GM12875 (cell line): Measurements from ENCODE around the gene PLCH2.

Source experiments
- H3K4me3 ChIP-seq: one replicate; pipeline ENCODE4 v1.5.1; 2011; ENCODE audit warnings: low read depth, low read length, control low read depth
- TF ChIP-seq, protein P1 (sequence below): IDR thresholded peaks from 2 replicates; pipeline ENCODE4 v1.5.1; 2011; ENCODE audit warnings: low read depth, mild to moderate bottlenecking, control low read depth, inconsistent platforms, low read length, moderate library complexity, borderline replicate concordance; ENCODE audit not compliant: insufficient read depth

The PLCH2 gene

DNA sequence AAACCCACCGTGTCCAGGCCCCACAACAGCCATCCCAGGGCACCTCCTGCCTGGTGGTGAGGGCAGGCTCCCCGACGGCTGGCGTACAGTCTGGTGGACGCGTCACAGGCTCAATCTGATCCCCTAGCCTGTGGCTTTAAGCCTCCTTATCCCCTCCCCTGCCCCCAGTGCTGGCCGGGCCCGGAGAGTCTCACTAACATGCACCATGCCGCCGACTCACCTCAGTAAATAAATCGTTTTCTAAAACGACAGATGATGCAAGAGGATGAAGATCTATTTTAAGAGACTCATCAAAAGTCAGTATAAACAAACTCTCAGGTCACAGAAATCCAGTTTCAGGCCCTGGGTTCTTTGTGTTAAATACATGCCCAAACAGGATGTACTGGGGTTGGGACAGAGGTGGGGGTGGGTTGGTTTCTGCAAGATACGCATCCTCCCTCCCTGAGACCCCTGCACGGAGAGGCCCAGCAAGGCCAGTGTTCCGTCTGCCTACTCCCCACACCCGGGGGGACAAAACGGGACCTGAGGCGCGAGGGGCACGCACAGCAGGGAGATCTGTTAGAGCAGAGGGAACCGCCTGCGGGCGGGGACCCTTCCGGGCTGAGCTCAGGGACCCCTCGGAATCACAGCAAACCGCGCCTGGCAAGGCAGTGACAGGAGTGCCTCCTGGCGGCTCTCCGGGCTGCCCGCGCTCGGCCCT, 47.3 kb downstream of the PLCH2 start:
- TF ChIP-seq, protein P1, sequence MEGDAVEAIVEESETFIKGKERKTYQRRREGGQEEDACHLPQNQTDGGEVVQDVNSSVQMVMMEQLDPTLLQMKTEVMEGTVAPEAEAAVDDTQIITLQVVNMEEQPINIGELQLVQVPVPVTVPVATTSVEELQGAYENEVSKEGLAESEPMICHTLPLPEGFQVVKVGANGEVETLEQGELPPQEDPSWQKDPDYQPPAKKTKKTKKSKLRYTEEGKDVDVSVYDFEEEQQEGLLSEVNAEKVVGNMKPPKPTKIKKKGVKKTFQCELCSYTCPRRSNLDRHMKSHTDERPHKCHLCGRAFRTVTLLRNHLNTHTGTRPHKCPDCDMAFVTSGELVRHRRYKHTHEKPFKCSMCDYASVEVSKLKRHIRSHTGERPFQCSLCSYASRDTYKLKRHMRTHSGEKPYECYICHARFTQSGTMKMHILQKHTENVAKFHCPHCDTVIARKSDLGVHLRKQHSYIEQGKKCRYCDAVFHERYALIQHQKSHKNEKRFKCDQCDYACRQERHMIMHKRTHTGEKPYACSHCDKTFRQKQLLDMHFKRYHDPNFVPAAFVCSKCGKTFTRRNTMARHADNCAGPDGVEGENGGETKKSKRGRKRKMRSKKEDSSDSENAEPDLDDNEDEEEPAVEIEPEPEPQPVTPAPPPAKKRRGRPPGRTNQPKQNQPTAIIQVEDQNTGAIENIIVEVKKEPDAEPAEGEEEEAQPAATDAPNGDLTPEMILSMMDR: no peak
- no peak overlapping the region for H3K4me3 ChIP-seq

DNA sequence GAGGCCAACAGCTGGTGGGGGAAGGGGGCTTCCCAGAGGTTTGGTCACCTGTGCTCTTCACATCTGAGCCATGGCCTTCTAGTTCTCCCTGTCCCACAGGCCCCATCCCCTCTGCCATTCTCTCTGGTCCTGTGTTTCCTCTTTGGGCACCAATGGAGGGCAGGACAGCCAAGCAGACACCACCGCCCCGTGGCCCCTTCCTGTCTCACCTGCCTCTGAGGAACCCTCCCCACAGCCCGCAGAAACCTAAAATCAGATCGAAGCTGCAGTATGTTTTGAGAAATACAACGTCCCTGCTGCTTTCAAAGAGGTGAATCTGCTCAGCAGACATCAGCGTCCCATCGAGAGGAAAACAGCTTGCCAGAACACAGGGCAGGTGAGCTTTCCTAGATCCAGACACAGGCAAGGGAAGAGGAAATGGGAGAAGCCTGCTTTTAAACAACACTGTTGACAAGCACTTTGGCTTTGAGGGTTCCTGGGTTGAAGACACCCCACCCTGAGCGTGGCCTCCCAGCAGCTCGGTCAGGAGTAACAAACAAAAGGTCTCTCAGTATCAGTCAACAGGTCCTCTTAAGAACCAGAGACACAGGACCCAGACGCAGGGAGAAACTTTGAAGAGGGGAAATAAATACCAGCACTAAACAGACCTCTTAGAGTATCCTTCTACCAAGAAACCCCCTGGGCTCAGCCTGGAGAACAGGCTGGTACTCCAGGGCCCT, 48.0 kb downstream of the PLCH2 start:
- H3K4me3 ChIP-seq: no peak overlapping the region
- TF ChIP-seq, protein P1: no peak

GRCh38 chr1:2525572-2525919, 49.5 kb downstream of the PLCH2 start:
- H3K4me3 ChIP-seq: peak overlapping the region; percentile 94
- TF ChIP-seq, protein P1: no peak

- H3K4me3 ChIP-seq: peak within 1 kb of the TSS; percentile 94
- TF ChIP-seq, protein P1: no peak
These were observed 50.1 kb downstream of the PLCH2 start, which contains the start of gene PANK4 for GRCh38 chr1:2525920-2526823. TSS of gene PANK4 (minus strand) at chr1:2526596. CDS start at chr1:2526587, 9 bp downstream.

DNA sequence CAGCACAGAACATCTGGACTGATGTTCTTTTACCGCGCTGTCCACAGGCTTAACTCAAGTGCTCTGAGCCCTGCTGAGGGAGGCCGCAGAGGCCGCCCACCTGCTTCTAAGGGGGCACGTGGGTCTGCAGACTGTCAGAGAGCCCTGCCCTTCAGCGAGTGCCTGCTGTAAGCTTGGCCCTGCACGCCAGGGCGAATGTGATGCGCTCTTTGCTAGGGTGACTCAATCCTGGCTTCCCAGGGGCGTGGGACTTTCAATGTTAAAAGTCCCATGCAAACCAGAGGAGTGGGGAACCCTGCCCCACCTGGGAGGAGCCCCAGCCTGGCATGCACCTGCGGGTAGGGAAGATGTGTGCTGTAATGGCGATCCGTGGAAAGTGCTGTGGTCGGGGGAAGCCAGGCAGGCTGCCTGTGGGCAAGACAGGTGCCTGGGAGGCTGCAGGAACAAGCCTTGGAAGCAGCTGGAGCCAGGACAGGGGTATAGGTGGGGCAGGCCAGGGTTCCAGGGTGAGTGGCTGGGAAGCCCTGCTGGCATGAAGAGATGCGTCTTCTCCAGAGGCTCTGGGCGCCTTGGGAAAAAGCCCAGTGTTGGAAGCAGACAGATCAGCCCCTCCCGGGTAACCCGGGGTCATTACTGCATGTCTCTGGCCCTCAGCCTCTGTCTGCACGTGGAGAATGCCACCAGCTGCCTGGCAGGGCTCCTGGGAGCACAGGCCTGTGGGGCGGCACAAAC, 50.9 kb downstream of the PLCH2 start:
- H3K4me3 ChIP-seq: peak overlapping the region; percentile 28
- TF ChIP-seq, protein P1: no peak

DNA sequence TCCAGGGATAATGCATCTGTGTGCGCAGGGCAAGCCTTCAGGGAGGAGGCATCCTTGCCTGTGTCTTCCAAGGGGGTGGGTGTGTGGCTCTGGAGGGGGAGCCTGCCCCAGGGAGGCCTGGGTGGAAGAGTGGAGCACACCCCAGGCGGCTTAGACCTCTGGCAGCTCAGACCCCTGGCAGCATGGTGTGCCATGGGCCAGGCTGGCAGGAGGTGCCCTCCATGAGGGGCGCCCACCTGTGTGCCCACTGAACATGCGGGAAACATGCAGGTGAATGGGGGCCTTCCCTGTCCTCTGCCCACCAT, 51.4 kb downstream of the PLCH2 start:
- no peak overlapping the region for H3K4me3 ChIP-seq
- TF ChIP-seq, protein P1: no peak
